Measurements from ENCODE around the gene GNG2. TPM values are rescaled to one million over a fixed set of nuclear protein-coding genes. Genes with fewer than 3 reads are reported as not detected.

Gene GNG2
- total and polyA plus RNA-seq, 2 experiments from 2014 or later = 9.9 to 14.8 TPM

GRCh38 chr14:51917193-51917592 is 56.8 kb downstream of the GNG2 start:
- H4K20me1 ChIP-seq (replicated peaks; ENCODE audit: insufficient read depth) = no peaks in the 10 kb centered on the region
- no peaks in the 10 kb centered on the region for H3K27me3 ChIP-seq (ENCODE audit: insufficient read depth)
- DNase-seq (ENCODE audit: low spot score) = no peak
- no peak overlapping the region for H3K4me3 ChIP-seq
- no peaks in the 10 kb centered on the region for H3K9me3 Mint-ChIP-seq
- H3K4me3 Mint-ChIP-seq = no peak overlapping the region
- ATAC-seq = no peak
- no peak overlapping the region for H3K4me2 ChIP-seq
- no peaks in the 10 kb centered on the region for H3K9me2 ChIP-seq (ENCODE audit: insufficient read depth)
- H3K36me3 ChIP-seq (ENCODE audit: insufficient read depth) = no peaks in the 10 kb centered on the region
- TF ChIP-seq, protein P1, sequence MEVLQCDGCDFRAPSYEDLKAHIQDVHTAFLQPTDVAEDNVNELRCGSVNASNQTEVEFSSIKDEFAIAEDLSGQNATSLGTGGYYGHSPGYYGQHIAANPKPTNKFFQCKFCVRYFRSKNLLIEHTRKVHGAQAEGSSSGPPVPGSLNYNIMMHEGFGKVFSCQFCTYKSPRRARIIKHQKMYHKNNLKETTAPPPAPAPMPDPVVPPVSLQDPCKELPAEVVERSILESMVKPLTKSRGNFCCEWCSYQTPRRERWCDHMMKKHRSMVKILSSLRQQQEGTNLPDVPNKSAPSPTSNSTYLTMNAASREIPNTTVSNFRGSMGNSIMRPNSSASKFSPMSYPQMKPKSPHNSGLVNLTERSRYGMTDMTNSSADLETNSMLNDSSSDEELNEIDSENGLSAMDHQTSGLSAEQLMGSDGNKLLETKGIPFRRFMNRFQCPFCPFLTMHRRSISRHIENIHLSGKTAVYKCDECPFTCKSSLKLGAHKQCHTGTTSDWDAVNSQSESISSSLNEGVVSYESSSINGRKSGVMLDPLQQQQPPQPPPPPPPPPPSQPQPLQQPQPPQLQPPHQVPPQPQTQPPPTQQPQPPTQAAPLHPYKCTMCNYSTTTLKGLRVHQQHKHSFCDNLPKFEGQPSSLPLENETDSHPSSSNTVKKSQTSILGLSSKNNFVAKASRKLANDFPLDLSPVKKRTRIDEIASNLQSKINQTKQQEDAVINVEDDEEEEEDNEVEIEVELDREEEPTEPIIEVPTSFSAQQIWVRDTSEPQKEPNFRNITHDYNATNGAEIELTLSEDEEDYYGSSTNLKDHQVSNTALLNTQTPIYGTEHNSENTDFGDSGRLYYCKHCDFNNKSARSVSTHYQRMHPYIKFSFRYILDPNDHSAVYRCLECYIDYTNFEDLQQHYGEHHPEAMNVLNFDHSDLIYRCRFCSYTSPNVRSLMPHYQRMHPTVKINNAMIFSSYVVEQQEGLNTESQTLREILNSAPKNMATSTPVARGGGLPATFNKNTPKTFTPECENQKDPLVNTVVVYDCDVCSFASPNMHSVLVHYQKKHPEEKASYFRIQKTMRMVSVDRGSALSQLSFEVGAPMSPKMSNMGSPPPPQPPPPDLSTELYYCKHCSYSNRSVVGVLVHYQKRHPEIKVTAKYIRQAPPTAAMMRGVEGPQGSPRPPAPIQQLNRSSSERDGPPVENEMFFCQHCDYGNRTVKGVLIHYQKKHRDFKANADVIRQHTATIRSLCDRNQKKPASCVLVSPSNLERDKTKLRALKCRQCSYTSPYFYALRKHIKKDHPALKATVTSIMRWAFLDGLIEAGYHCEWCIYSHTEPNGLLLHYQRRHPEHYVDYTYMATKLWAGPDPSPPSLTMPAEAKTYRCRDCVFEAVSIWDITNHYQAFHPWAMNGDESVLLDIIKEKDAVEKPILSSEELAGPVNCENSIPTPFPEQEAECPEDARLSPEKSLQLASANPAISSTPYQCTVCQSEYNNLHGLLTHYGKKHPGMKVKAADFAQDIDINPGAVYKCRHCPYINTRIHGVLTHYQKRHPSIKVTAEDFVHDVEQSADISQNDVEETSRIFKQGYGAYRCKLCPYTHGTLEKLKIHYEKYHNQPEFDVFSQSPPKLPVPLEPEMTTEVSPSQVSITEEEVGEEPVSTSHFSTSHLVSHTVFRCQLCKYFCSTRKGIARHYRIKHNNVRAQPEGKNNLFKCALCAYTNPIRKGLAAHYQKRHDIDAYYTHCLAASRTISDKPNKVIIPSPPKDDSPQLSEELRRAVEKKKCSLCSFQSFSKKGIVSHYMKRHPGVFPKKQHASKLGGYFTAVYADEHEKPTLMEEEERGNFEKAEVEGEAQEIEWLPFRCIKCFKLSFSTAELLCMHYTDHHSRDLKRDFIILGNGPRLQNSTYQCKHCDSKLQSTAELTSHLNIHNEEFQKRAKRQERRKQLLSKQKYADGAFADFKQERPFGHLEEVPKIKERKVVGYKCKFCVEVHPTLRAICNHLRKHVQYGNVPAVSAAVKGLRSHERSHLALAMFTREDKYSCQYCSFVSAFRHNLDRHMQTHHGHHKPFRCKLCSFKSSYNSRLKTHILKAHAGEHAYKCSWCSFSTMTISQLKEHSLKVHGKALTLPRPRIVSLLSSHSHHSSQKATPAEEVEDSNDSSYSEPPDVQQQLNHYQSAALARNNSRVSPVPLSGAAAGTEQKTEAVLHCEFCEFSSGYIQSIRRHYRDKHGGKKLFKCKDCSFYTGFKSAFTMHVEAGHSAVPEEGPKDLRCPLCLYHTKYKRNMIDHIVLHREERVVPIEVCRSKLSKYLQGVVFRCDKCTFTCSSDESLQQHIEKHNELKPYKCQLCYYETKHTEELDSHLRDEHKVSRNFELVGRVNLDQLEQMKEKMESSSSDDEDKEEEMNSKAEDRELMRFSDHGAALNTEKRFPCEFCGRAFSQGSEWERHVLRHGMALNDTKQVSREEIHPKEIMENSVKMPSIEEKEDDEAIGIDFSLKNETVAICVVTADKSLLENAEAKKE (CRISPR knock-in tag; IDR thresholded peaks at IDR 0.05) = no peak
- TF ChIP-seq STAT1 (IDR thresholded peaks at IDR 0.05; ENCODE audit: unreplicated experiment) = no peak
- no peak for TF ChIP-seq CTCF (conservative IDR thresholded peaks at IDR 0.05; ENCODE audit: low read depth in 2 of 2)
- no peak for TF ChIP-seq JUNB (IDR thresholded peaks at IDR 0.05; ENCODE audit: unreplicated experiment)
- TF ChIP-seq POLR2AphosphoS5 (IDR thresholded peaks at IDR 0.05; ENCODE audit: low read depth) = no peak
- TF ChIP-seq, protein P2, sequence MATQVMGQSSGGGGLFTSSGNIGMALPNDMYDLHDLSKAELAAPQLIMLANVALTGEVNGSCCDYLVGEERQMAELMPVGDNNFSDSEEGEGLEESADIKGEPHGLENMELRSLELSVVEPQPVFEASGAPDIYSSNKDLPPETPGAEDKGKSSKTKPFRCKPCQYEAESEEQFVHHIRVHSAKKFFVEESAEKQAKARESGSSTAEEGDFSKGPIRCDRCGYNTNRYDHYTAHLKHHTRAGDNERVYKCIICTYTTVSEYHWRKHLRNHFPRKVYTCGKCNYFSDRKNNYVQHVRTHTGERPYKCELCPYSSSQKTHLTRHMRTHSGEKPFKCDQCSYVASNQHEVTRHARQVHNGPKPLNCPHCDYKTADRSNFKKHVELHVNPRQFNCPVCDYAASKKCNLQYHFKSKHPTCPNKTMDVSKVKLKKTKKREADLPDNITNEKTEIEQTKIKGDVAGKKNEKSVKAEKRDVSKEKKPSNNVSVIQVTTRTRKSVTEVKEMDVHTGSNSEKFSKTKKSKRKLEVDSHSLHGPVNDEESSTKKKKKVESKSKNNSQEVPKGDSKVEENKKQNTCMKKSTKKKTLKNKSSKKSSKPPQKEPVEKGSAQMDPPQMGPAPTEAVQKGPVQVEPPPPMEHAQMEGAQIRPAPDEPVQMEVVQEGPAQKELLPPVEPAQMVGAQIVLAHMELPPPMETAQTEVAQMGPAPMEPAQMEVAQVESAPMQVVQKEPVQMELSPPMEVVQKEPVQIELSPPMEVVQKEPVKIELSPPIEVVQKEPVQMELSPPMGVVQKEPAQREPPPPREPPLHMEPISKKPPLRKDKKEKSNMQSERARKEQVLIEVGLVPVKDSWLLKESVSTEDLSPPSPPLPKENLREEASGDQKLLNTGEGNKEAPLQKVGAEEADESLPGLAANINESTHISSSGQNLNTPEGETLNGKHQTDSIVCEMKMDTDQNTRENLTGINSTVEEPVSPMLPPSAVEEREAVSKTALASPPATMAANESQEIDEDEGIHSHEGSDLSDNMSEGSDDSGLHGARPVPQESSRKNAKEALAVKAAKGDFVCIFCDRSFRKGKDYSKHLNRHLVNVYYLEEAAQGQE (IDR thresholded peaks at IDR 0.05; ENCODE audit: unreplicated experiment) = no peak
- TF ChIP-seq ETS1 (IDR thresholded peaks at IDR 0.05) = no peak
- no peak for TF ChIP-seq EZH2phosphoT487 (IDR thresholded peaks at IDR 0.05; ENCODE audit: unreplicated experiment)
- TF ChIP-seq EZH2 (IDR thresholded peaks at IDR 0.05; ENCODE audit: low read depth, unreplicated experiment) = no peak
- no peak for TF ChIP-seq ZNF331 (CRISPR knock-in tag; IDR thresholded peaks at IDR 0.05; ENCODE audit: low read depth)
- no peak overlapping the region for H2AFZ ChIP-seq
- H3K36me3 Mint-ChIP-seq (ENCODE audit: low read depth) = no peaks in the 10 kb centered on the region
- H3K79me2 ChIP-seq (replicated peaks; ENCODE audit: insufficient read depth) = no peaks in the 10 kb centered on the region
- no peak overlapping the region for H3K27ac Mint-ChIP-seq
- H3K4me1 ChIP-seq (ENCODE audit: insufficient read depth) = no peaks in the 10 kb centered on the region
- 0 out of 3 replicates have a peak, but pooled peaks cover 2% of the 10 kb centered on the region for H3K4me1 Mint-ChIP-seq
- peaks cover 3% of the 10 kb centered on the region for H3K27me3 Mint-ChIP-seq (ENCODE audit: insufficient read depth, low read depth, poor library complexity)
- no peaks in the 10 kb centered on the region for H3F3A ChIP-seq (replicated peaks; ENCODE audit: low read depth)
- no peak overlapping the region for H3K27ac ChIP-seq (ENCODE audit: low read depth)
